MM.1S (cell line): Measurements from ENCODE around the gene TM2D1.

Experiments
- DNase-seq: peaks from one replicate; pipeline ENCODE4 v3.0.0-alpha.2; 2015
- H2AFZ ChIP-seq: fragments of 300-600 bp; sonication (generic); 2 replicates; pipeline ENCODE4 v1.6.0; 2016; ENCODE audit warnings: antibody characterized with exemption, low read length
- H3F3A ChIP-seq: fragments of 300-600 bp; sonication (generic); 2 replicates; pipeline ENCODE4 v1.6.1; 2016; ENCODE audit warnings: mild to moderate bottlenecking, antibody characterized with exemption, low read length, moderate library complexity, mixed read lengths; ENCODE audit not compliant: insufficient read depth
- H3K27ac ChIP-seq: fragments of 300-600 bp; sonication (generic); 2 replicates; pipeline ENCODE4 v1.5.1; 2016; ENCODE audit warnings: mild to moderate bottlenecking, low read length
- H3K27me3 ChIP-seq: fragments of 300-600 bp; sonication (generic); replicated peaks from 2 replicates; pipeline ENCODE4 v1.6.0; 2016; ENCODE audit warnings: low read length; ENCODE audit not compliant: insufficient read depth
- H3K36me3 ChIP-seq: fragments of 300-600 bp; sonication (generic); replicated peaks from 2 replicates; pipeline ENCODE4 v1.6.1; 2016; ENCODE audit warnings: mild to moderate bottlenecking, low read length, mixed read lengths; ENCODE audit not compliant: insufficient read depth
- H3K4me1 ChIP-seq: fragments of 300-600 bp; sonication (generic); 2 replicates; pipeline ENCODE4 v1.6.1; 2016; ENCODE audit warnings: low read length, mixed read lengths
- H3K4me2 ChIP-seq: fragments of 300-600 bp; sonication (generic); 2 replicates; pipeline ENCODE4 v1.6.0; 2016; ENCODE audit warnings: low read depth, low read length
- H3K4me3 ChIP-seq: fragments of 300-600 bp; sonication (generic); 2 replicates; pipeline ENCODE4 v1.5.1; 2016; ENCODE audit warnings: low read length, mixed read lengths
- H3K79me2 ChIP-seq: fragments of 300-600 bp; sonication (generic); 2 replicates; pipeline ENCODE4 v1.6.1; 2016; ENCODE audit warnings: mixed run types, low read length, mixed read lengths
- H3K9ac ChIP-seq: fragments of 300-600 bp; sonication (generic); 2 replicates; pipeline ENCODE4 v1.6.1; 2016; ENCODE audit warnings: low read length, mixed read lengths
- H3K9me2 ChIP-seq: fragments of 300-600 bp; sonication (generic); replicated peaks from 2 replicates; pipeline ENCODE4 v1.6.1; 2016; ENCODE audit warnings: mild to moderate bottlenecking, low read length, mixed read lengths; ENCODE audit not compliant: insufficient read depth
- H3K9me3 ChIP-seq: fragments of 300-600 bp; sonication (generic); replicated peaks from 2 replicates; pipeline ENCODE4 v1.6.1; 2016; ENCODE audit warnings: mild to moderate bottlenecking, low read length, mixed read lengths; ENCODE audit not compliant: insufficient read depth
- H4K20me1 ChIP-seq: fragments of 300-600 bp; sonication (generic); 2 replicates; pipeline ENCODE4 v1.6.1; 2016; ENCODE audit warnings: mild to moderate bottlenecking, low read length, moderate library complexity, mixed read lengths; ENCODE audit not compliant: insufficient read depth
- EZH2 ChIP-seq: fragments of 300-600 bp; sonication (generic); optimal IDR thresholded peaks from 2 replicates; pipeline ENCODE3; 2017; ENCODE audit warnings: low read depth, mild to moderate bottlenecking, antibody characterized with exemption, low read length, mixed read lengths
- EZH2phosphoT487 ChIP-seq: fragments of 300-600 bp; sonication (generic); IDR thresholded peaks from 2 replicates; pipeline ENCODE4 v1.6.1; 2018; ENCODE audit warnings: antibody characterized with exemption, low read length
- TF ChIP-seq, protein P1 (sequence below): fragments of 300-600 bp; sonication (generic); IDR thresholded peaks from 2 replicates; pipeline ENCODE4 v1.5.1; 2016; ENCODE audit warnings: antibody characterized with exemption, low read length, mixed read lengths

TM2D1 gene

DNA sequence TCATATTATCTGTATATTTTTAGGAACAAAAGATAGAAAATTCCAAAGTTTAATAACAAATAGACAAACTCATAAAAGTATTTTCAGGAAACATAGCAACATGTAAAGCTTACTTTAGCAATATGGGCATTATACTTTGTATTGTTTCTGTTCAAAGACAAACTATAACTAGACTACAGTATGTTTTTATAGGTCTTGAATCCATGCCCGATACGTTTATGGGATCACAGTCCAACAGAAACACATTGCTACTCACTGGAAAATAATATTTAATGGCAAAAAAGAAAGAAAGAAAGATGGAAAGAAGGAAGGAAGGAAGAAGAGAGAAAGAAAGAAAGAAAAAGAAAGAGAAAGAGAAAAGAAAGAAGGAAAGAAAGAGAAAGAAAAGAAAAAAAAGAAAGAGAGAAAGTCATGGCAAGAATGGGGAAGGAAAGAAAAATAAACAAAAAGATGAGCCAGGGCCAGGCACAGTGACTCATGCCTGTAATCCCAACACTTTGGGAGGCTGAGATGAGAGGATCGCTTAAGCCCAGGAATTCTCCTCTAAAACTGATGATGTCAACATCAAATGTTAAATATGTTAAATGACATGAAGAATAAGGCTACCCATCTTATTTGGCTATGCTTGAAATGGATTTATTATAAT lies 32.7 kb downstream of the TM2D1 start:
- DNase-seq: no peak
- H4K20me1 ChIP-seq: no peaks in the 10 kb centered on the region
- no peak overlapping the region for H3K9ac ChIP-seq
- no peaks in the 10 kb centered on the region for H3K9me3 ChIP-seq
- H3K9me2 ChIP-seq: no peaks in the 10 kb centered on the region
- no peaks in the 10 kb centered on the region for H3K79me2 ChIP-seq
- no peaks in the 10 kb centered on the region for H3F3A ChIP-seq
- H2AFZ ChIP-seq: no peak overlapping the region
- H3K4me2 ChIP-seq: no peak overlapping the region
- no peak overlapping the region for H3K27ac ChIP-seq
- TF ChIP-seq, protein P1, sequence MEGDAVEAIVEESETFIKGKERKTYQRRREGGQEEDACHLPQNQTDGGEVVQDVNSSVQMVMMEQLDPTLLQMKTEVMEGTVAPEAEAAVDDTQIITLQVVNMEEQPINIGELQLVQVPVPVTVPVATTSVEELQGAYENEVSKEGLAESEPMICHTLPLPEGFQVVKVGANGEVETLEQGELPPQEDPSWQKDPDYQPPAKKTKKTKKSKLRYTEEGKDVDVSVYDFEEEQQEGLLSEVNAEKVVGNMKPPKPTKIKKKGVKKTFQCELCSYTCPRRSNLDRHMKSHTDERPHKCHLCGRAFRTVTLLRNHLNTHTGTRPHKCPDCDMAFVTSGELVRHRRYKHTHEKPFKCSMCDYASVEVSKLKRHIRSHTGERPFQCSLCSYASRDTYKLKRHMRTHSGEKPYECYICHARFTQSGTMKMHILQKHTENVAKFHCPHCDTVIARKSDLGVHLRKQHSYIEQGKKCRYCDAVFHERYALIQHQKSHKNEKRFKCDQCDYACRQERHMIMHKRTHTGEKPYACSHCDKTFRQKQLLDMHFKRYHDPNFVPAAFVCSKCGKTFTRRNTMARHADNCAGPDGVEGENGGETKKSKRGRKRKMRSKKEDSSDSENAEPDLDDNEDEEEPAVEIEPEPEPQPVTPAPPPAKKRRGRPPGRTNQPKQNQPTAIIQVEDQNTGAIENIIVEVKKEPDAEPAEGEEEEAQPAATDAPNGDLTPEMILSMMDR: no peak
- TF ChIP-seq EZH2phosphoT487: no peak
- TF ChIP-seq EZH2: no peak
- no peak overlapping the region for H3K4me3 ChIP-seq
- no peaks in the 10 kb centered on the region for H3K36me3 ChIP-seq
- no peaks in the 10 kb centered on the region for H3K4me1 ChIP-seq
- no peaks in the 10 kb centered on the region for H3K27me3 ChIP-seq

DNA sequence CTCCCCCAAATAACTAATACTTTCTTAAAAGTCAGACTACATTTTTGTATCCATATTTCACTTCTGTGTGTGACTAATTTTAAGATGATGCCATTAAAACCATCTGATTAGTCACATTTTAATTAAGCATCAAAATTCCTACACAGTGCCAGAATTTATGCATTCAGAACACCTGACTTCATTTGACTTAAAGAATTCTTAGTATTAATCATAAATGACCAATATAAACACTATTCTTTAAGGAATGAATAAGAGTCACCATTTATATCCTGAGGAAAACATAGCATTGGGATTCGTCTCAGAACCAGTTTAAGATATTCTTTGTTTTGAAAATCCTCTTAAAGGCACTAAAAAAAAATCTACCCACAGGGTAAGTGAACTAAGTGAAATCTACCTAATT lies 37.0 kb downstream of the TM2D1 start:
- H3F3A ChIP-seq: no peaks in the 10 kb centered on the region
- no peaks in the 10 kb centered on the region for H3K27me3 ChIP-seq
- no peak overlapping the region for H3K9ac ChIP-seq
- no peak overlapping the region for H3K4me3 ChIP-seq
- no peak overlapping the region for H3K4me2 ChIP-seq
- no peaks in the 10 kb centered on the region for H4K20me1 ChIP-seq
- no peaks in the 10 kb centered on the region for H3K4me1 ChIP-seq
- H3K79me2 ChIP-seq: no peaks in the 10 kb centered on the region
- no peak overlapping the region for H3K27ac ChIP-seq
- no peak for TF ChIP-seq EZH2phosphoT487
- TF ChIP-seq, protein P1: no peak
- TF ChIP-seq EZH2: no peak
- H3K9me2 ChIP-seq: no peaks in the 10 kb centered on the region
- no peaks in the 10 kb centered on the region for H3K9me3 ChIP-seq
- H3K36me3 ChIP-seq: no peaks in the 10 kb centered on the region
- DNase-seq: no peak
- no peak overlapping the region for H2AFZ ChIP-seq

- no peak for DNase-seq
- H3K4me2 ChIP-seq: no peak overlapping the region
- TF ChIP-seq, protein P1: no peak
- TF ChIP-seq EZH2 (no peak), EZH2phosphoT487 (no peak)
Observed at GRCh38 chr1:61682891-61683290, 42.0 kb downstream of the TM2D1 start.

More at GRCh38 chr1:61682891-61683290, 42.0 kb downstream of the TM2D1 start:
- H3K27me3 ChIP-seq: no peaks in the 10 kb centered on the region
- no peak overlapping the region for H3K27ac ChIP-seq
- no peak overlapping the region for H2AFZ ChIP-seq
- H3K9me3 ChIP-seq: no peaks in the 10 kb centered on the region
- no peaks in the 10 kb centered on the region for H3F3A ChIP-seq
- no peaks in the 10 kb centered on the region for H3K36me3 ChIP-seq
- no peaks in the 10 kb centered on the region for H3K4me1 ChIP-seq
- H3K4me3 ChIP-seq: no peak overlapping the region
- H3K9ac ChIP-seq: no peak overlapping the region
- H3K9me2 ChIP-seq: no peaks in the 10 kb centered on the region
- H3K79me2 ChIP-seq: no peaks in the 10 kb centered on the region
- H4K20me1 ChIP-seq: no peaks in the 10 kb centered on the region
